GM18517 (cell line): Measurements from ENCODE around the gene AURKAIP1.
"Not testable (repeated sequence)": the region's sequence is repeated elsewhere in the genome, so short reads cannot be mapped to it uniquely, and the experiment has no call there.

Experiments used
- ATAC-seq: cut with Tn5 transposase; IDR thresholded peaks from one replicate; pipeline ENCODE4 v1.9.1; 2021; ENCODE audit warnings: mild to moderate bottlenecking, moderate library complexity; ENCODE audit not compliant: unreplicated experiment

AURKAIP1 gene

DNA sequence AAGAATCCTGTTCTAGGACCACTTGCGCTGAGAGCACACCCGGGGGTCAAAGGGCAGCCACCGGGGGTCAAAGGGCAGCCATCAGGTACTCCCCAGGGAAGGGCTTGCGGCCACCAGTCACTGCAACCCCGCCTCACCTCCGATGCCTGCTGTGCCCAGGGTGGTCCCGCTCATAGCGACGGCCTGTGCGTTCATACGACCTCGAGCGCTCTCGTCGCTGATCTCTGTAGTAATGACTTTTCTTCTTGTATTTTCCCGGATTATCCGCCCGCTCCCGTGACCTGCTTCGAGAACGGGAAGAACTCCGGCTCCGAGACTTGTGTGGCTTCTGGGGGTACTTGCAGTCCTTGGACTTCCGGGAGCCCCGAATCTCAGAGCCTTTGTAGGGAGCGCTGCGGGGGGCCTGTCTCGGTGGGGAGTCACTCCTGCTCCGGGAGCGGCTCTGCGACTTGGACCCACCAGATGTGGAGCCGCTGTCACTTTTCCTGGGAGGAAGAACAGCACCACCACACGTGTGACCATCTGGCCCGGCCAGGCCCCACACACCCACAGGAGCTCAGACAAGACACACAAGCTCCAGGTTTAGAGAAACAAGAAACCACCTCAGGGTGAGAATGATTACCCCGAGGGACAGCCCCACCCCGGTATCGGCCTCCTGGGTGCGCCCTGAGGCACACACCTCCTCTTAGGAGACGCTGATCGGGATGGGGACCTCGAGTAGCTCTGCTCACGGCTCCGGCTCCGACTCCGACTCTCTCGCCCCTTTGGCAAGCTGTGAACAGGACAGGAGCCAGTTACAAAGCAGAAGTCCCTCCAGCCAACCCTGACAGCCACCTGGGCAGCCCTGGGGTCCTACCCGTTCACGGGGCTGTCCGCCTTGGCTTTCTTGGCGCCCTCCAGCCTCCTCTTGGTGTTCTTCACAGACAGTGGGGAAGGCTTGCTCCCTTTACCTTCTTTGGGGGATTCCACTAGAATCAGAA is 12.4 kb upstream of the AURKAIP1 start:
- no peak for ATAC-seq

- ATAC-seq, result no peak
Measured at GRCh38 chr1:1385931-1386330, 10.9 kb upstream of the AURKAIP1 start.

DNA sequence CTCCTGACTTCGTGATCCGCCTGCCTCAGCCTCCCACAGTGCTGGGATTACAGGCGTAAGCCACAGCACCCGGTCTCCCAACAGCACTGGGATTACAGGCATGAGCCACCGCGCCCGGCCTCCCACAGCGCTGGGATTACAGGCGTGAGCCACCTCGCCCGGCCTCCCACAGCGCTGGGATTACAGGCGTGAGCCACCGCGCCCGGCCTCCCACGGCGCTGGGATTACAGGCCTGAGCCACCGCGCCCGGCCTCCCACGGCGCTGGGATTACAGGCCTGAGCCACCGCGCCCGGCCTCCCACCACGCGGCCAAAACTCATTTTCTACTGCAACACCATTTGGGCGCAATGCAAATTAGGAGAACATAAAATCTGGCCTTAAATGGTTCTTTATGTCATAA is 10.3 kb upstream of the AURKAIP1 start:
- ATAC-seq, result not testable (repeated sequence)

GRCh38 chr1:1381294-1381693 is 6.3 kb upstream of the AURKAIP1 start:
- ATAC-seq, result no peak

DNA sequence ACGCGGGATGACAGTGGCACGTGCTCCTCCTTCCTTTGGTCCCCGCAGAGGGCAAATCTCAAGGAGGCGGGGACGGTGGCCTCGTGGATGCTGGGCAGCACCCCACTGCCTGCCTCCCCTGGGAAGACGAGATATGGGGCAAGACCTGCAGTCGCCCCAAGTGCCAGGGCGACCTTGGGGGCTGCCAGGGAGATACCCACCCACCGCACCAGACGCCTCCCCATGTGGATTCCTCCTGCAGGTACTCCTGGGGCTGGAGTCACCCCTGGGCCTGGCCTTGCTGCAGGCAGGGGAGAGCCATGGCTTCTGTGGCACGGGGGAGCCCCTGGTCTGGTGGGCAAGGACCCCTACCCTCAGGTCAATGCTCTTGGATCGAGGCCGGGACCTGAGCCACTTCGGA is 5.9 kb upstream of the AURKAIP1 start:
- no peak for ATAC-seq

GRCh38 chr1:1377540-1378205 is 2.7 kb upstream of the AURKAIP1 start:
- no peak for ATAC-seq

- ATAC-seq, result no peak
Measured at GRCh38 chr1:1376551-1377226, 1.7 kb upstream of the AURKAIP1 start.

DNA sequence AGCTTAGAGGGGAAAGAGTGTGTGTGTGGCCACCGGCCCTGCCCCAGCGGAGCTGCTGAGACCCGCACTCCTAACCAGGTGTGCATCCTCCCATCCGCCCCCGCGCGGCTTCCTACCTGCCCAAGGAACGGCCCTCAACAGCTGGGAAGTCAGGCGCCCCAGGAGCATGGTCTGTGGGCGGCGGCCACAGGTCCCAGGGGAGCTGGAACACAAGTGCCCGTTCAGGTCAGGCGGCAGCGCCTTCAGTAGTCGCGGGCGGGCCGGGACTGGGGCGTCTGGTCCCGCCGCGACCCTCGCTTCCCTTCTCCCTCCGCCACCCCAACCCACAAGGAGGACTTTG is 448 bp downstream of the AURKAIP1 start:
- no peak for ATAC-seq

- no peak for ATAC-seq
Measured at GRCh38 chr1:1373815-1374588, 1.0 kb downstream of the AURKAIP1 start.

DNA sequence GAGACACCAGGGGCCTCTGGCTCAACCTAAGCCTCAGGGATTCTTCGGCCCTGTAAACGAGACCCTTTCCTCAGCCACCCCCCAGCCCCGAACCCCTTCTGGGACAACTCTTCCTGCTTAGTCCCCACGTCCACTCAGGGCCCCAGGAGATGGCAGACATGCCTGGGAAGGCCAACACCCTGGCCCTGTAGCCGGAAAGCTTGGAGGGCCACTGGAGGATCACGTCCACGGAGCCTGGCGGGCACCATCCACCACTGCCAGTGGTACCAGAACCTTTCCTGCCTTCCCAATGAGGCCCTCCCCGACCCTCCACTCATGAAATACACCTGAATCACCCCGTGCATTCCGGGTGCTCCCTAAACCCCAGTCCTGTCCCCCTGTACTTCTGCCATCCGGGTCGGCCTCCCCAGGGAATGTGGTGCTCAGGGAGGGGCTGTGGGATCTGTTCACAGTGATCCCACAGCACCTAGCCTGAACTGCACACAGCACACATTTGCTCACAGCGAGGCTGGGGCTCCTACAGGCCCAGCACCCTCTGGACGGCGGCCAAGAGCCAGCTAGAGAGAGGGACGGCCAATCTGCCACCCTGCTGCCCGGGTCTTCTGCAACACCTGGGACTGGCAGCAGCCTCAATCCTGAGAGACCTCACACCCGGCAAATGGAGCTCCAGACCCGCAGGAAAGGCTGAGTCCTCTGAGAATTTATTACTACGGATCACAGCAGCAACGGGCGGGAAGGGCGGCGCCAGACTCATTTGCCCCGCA is 1.8 kb downstream of the AURKAIP1 start:
- ATAC-seq, result no peak

DNA sequence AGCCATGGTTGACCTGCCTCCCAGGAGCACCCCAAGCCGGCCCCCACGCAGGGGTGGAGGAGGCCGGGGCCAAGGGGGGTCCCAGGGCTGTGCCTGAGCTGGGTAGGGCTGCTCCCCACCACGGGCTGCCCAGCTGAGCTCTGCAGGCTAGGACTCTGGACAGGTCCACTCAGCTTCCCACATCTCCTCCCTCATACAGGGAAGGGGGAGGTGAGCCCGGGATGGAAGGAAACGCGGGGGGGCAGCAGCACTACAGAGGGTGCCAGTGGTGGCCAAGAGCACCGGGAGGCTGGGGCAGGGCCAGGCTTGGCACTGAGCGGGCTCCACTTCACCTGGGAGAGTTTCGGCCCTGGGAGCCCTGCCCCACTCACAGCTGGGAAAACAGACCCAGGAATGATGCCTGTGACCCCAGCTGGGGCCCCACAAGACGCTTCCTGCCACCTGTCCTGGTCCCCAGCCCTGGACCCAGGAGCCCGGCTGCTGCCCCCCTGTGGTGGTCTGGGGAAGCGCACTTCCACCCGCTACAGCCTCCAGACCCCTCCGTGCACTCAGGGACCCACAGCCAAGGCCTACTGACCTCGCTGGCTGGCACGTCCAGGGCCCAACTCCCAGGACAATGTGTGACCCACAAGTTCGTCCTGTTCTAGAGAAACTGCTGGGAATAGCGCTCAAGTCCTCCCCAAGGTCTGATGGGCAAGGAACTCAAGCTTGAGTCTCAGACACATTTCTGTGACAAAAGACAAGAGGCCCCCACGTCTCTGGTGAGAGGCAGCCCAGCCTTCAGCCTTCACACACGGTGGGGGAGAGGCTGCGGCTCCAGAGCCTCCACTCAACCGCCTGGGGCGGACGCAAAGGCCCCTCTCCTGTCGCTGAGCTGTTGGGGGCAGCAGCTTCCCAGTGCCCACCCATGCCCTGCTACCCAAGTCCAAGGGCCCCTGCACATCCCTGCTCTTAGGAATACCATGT is 3.0 kb downstream of the AURKAIP1 start:
- no peak for ATAC-seq

DNA sequence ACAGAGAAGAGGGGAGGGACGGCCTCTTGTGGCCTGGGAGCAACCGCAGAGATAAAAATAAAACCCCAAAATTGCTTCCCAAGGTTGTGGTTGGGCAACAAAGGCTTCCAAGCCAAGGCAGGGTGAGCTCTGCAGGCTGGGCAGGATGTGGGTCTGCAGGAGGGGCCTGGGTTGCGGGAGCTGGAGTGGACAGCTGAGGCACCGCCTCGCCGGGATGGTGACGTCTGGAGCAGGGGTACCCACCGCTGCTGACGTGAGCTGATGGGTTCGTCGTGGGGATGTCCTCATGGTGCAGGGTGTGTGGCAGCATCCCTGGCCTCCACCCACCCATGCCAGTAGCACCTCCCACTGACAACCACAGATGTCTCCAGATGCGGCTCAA is 3.7 kb downstream of the AURKAIP1 start:
- no peak for ATAC-seq

GRCh38 chr1:1370771-1371300 is 4.2 kb downstream of the AURKAIP1 start:
- ATAC-seq, result no peak

GRCh38 chr1:1370094-1370493 is 4.9 kb downstream of the AURKAIP1 start:
- not testable (repeated sequence) for ATAC-seq

DNA sequence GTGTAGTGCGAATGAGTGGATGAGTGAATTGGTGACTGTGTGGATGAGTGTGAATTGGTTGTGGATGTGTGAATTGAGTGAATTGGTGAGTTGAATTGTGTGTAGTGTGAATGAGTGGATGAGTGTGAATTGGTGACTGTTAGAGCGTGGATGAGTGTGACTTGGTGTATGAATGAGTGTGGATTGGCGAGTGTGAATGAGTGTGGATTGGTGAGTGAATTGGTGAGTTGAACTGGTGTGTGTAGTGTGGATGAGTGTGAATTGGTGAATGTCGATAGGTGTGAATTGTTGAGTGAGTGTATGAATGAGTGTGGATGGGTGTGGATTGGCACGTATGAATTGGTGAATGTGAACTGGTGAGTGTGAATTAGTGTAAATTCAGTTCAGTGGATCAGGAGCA is 7.7 kb downstream of the AURKAIP1 start:
- ATAC-seq, result no peak

DNA sequence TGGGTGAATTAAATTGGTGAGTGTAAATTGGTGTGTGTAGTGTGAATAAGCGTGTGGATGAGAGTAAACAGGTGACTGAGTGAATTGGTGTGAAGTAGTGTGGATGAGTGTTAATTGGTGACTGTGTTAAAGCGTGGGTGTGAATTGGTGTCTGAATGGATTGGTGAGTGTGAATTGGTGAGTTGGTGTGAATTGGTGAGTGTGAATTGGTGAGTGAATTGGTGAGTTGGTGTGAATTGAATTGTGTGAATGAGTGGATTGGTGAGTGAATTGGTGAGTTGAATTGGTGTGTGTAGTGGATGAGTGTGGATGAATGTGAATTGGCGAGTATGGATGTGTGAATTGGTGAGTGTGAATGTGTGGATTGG is 8.3 kb downstream of the AURKAIP1 start:
- no peak for ATAC-seq

DNA sequence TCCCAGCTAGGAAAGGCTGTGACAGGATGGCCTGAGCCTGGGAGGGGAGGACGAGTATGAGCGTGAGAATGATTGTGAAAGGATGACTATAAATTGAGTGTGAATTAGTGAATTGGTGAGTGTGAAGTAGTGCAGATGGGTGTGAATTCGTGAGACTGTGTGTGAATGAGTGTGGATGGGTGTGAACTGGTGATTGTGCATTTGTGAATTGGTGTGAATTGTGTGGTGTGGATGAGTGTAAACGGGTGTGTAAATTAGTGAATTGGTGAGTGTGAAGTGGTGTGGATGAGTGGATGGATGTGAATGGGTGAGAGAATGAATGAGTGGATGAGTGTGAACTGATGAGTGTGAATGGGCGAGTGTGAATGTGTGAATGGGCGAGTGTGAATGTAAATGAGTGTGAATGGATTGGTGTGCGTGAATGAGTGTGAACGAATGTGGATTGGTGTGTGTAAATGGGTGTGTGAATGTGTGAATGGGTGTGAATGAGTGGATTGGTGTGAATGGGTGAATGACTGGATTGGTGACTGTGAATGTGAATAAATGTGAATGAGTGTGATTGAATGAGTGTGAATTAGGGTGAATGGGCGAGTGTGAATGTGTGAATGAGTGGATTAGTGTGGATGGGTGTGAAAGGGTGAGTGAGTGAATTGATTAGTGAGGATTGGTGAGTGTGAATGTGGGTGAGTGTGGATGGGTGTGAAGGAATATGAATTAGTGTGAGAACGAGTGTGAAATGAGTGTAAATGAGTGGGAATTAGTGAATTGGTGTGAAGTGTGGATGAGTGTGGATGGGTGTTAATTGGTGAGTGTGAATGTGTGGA is 8.9 kb downstream of the AURKAIP1 start:
- no peak for ATAC-seq

DNA sequence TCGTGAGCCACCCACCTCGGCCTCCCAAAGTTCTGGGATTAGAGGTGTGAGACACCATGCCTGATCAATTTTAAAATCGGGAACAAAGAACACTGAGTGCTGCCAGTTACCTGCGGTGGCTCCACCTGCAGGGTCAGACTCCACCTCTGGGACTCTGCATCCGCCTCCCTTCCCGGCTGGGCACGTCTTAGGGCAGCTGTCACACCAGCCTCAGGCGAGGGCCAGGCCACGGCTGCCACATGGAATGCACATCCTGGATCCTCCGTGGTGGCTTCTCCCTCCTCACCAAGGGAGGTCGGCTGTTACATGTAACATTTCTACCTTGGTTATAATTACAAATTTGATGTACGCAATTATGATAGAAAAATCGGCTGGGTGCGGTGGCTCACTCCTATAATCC is 10.7 kb downstream of the AURKAIP1 start:
- no peak for ATAC-seq
